HL-60 (cell line): ENCODE results near the gene COBL.

Source experiments
- CTCF ChIP-seq: IDR thresholded peaks from one replicate; pipeline ENCODE4 v1.5.1; 2011; ENCODE audit warnings: low read length, control low read depth, inconsistent platforms; ENCODE audit not compliant: insufficient read depth
- GABPA ChIP-seq: IDR thresholded peaks from 2 replicates; pipeline ENCODE4 v1.6.1; 2012; ENCODE audit warnings: low read depth
- POLR2AphosphoS5 ChIP-seq: IDR thresholded peaks from 2 replicates; pipeline ENCODE4 v1.6.1; 2012; ENCODE audit warnings: low read depth
- REST ChIP-seq: IDR thresholded peaks from 2 replicates; pipeline ENCODE4 v1.6.1; 2012; ENCODE audit warnings: low read depth; ENCODE audit not compliant: insufficient replicate concordance
- SPI1 ChIP-seq: IDR thresholded peaks from 2 replicates; pipeline ENCODE4 v1.6.1; 2012; ENCODE audit warnings: low read depth, mild to moderate bottlenecking, borderline replicate concordance

- no peak for TF ChIP-seq CTCF
- no peak for TF ChIP-seq POLR2AphosphoS5
- TF ChIP-seq GABPA: no peak
- no peak for TF ChIP-seq SPI1
- no peak for TF ChIP-seq REST
Measured at GRCh38 chr7:51349820-51350545, 33.4 kb upstream of the COBL start.
